ENCODE data around the gene PGD. TPM values are rescaled to one million over a fixed set of nuclear protein-coding genes. Genes with fewer than 3 reads are reported as not detected.

Gene PGD
- total RNA-seq, 2 donors from 2014 or later, result 77.1 to 151 TPM

GRCh38 chr1:10433790-10434189 is 34.9 kb downstream of the PGD start:
- no peaks in the 10 kb centered on the region for H3K9me3 ChIP-seq
- no peaks in the 10 kb centered on the region for H3K36me3 ChIP-seq
- intact Hi-C loops (cut with DNase I), result loop anchor here (5.0 kb wide), 2 partner anchors 39 to 434 kb away; partner anchors contain the start of genes DFFA and PEX14
- WGBS, result 83% methylated on average over 11 of the region's 11 CpGs
- H3K27ac ChIP-seq, result no peak overlapping the region
- H3K27me3 ChIP-seq (replicated peaks; ENCODE audit: insufficient read depth), result no peaks in the 10 kb centered on the region
- no peak for TF ChIP-seq POLR2AphosphoS5 (IDR thresholded peaks at IDR 0.05)
- no peak for TF ChIP-seq POLR2A (IDR thresholded peaks at IDR 0.05)
- TF ChIP-seq CTCF (IDR thresholded peaks at IDR 0.05), result no peak
- no peak for DNase-seq (ENCODE audit: low spot score)
- no peak overlapping the region for H3K4me3 ChIP-seq
- H3K4me1 ChIP-seq (replicated peaks), result peaks cover 6% of the 10 kb centered on the region

- H3K4me3 ChIP-seq, result no peak overlapping the region
- H3K27ac ChIP-seq, result no peak overlapping the region
Observed at GRCh38 chr1:10434590-10434989, 35.7 kb downstream of the PGD start.

GRCh38 chr1:10437052-10437451 is 38.2 kb downstream of the PGD start:
- WGBS, result 97% methylated on average over 1 of the region's 1 CpG
- intact Hi-C loops (cut with DNase I), result no loop called here

More at GRCh38 chr1:10434590-10434989, 35.7 kb downstream of the PGD start:
- intact Hi-C loops (cut with DNase I), result loop anchor here (5.0 kb wide), 2 partner anchors 38 to 433 kb away; partner anchors contain the start of genes DFFA and PEX14
- no peaks in the 10 kb centered on the region for H3K27me3 ChIP-seq (replicated peaks; ENCODE audit: insufficient read depth)
- H3K4me1 ChIP-seq (replicated peaks), result peaks cover 6% of the 10 kb centered on the region
- DNase-seq (ENCODE audit: low spot score), result no peak
- TF ChIP-seq CTCF (IDR thresholded peaks at IDR 0.05) (no peak), POLR2AphosphoS5 (IDR thresholded peaks at IDR 0.05) (no peak), POLR2A (IDR thresholded peaks at IDR 0.05) (no peak)
- 88% methylated on average over 5 of the region's 5 CpGs for WGBS
- H3K36me3 ChIP-seq, result no peaks in the 10 kb centered on the region
- H3K9me3 ChIP-seq, result no peaks in the 10 kb centered on the region

GRCh38 chr1:10438677-10439163 is 39.9 kb downstream of the PGD start:
- no peak overlapping the region for H3K27ac ChIP-seq
- intact Hi-C loops (cut with DNase I), result no loop called here
- WGBS, result 50% methylated on average over 7 of the region's 7 CpGs
- DNase-seq (ENCODE audit: low spot score), result no peak
- H3K4me3 ChIP-seq, result no peak overlapping the region
- TF ChIP-seq POLR2AphosphoS5 (IDR thresholded peaks at IDR 0.05), result no peak
- TF ChIP-seq POLR2A (IDR thresholded peaks at IDR 0.05), result no peak
- no peak for TF ChIP-seq CTCF (IDR thresholded peaks at IDR 0.05)
- no peaks in the 10 kb centered on the region for H3K36me3 ChIP-seq
- H3K9me3 ChIP-seq, result no peaks in the 10 kb centered on the region
- peaks cover 2% of the 10 kb centered on the region for H3K4me1 ChIP-seq (replicated peaks)
- no peaks in the 10 kb centered on the region for H3K27me3 ChIP-seq (replicated peaks; ENCODE audit: insufficient read depth)

More at GRCh38 chr1:10437052-10437451, 38.2 kb downstream of the PGD start:
- no peak for DNase-seq (ENCODE audit: low spot score)
- Histone ChIP-seq H3K4me3 (no peak overlapping the region), H3K27me3 (replicated peaks; ENCODE audit: insufficient read depth) (no peaks in the 10 kb centered on the region), H3K27ac (no peak overlapping the region), H3K36me3 (no peaks in the 10 kb centered on the region), H3K9me3 (no peaks in the 10 kb centered on the region), H3K4me1 (replicated peaks) (peaks cover 2% of the 10 kb centered on the region)
- TF ChIP-seq CTCF (IDR thresholded peaks at IDR 0.05), result no peak
- no peak for TF ChIP-seq POLR2A (IDR thresholded peaks at IDR 0.05)
- TF ChIP-seq POLR2AphosphoS5 (IDR thresholded peaks at IDR 0.05), result no peak

- no peak overlapping the region for H3K27ac ChIP-seq
- no peak for DNase-seq (ENCODE audit: low spot score)
- peaks cover 2% of the 10 kb centered on the region for H3K4me1 ChIP-seq (replicated peaks)
- H3K9me3 ChIP-seq, result no peaks in the 10 kb centered on the region
- intact Hi-C loops (cut with DNase I), result no loop called here
- no peaks in the 10 kb centered on the region for H3K27me3 ChIP-seq (replicated peaks; ENCODE audit: insufficient read depth)
- 98% methylated on average over 2 of the region's 2 CpGs for WGBS
- TF ChIP-seq CTCF (IDR thresholded peaks at IDR 0.05) (no peak), POLR2A (IDR thresholded peaks at IDR 0.05) (no peak), POLR2AphosphoS5 (IDR thresholded peaks at IDR 0.05) (no peak)
- H3K36me3 ChIP-seq, result no peaks in the 10 kb centered on the region
- no peak overlapping the region for H3K4me3 ChIP-seq
Observed at GRCh38 chr1:10440305-10440704, 41.4 kb downstream of the PGD start.

Measured in prostate gland (tissue), 2 donors.